Measurements from ENCODE around the gene NPM1.

GRCh38 chr5:171431251-171431777, 43.7 kb downstream of the NPM1 start:
- no peak for TF ChIP-seq CTCF (IDR thresholded peaks at IDR 0.05)
- no peak for TF ChIP-seq POLR2A (IDR thresholded peaks at IDR 0.05)
- no peak for TF ChIP-seq EP300 (IDR thresholded peaks at IDR 0.05)
- no peak for TF ChIP-seq POLR2AphosphoS5 (IDR thresholded peaks at IDR 0.05)

Data from gastroesophageal sphincter (tissue), 3 donors.